Transverse colon (tissue), 4 donors: Measurements from ENCODE around the gene HMCN2. TPM values are rescaled to one million over a fixed set of nuclear protein-coding genes. Genes with fewer than 3 reads are reported as not detected.

Experiments
- DNase-seq: peaks from one replicate; pipeline ENCODE4 v3.0.0-alpha.2; 2019
- H3K27ac ChIP-seq, 4 donors: fragments of 200-600 bp; sonication (generic); 2 replicates each; pipeline ENCODE4 v1.5.1; 2016 to 2018; ENCODE audit warnings: inconsistent platforms in 4 of 4
- H3K27me3 ChIP-seq: fragments of 200-600 bp; sonication (generic); 2 replicates; pipeline ENCODE4 v1.5.1; 2017; ENCODE audit warnings: inconsistent platforms
- H3K36me3 ChIP-seq, 4 donors: fragments of 200-600 bp; sonication (generic); 2 replicates each; pipeline ENCODE4 v1.5.1; 2017 to 2019; ENCODE audit warnings: inconsistent platforms in 4 of 4
- H3K4me1 ChIP-seq, 4 donors: fragments of 200-600 bp; sonication (generic); 2 replicates each; pipeline ENCODE4 v1.5.1; 2017 to 2020; ENCODE audit warnings: inconsistent platforms in 4 of 4
- H3K4me3 ChIP-seq, 4 donors: fragments of 200-600 bp; sonication (generic); 1 replicate in 1 of 4; 2 replicates in 3 of 4; pipeline versions ENCODE4 v1.5.1 to v1.6.1; 2017 to 2019; ENCODE audit warnings: inconsistent platforms in 4 of 4
- H3K9me3 ChIP-seq, 2 donors: fragments of 200-600 bp; sonication (generic); 2 replicates each; pipeline ENCODE4 v1.5.1; 2017 to 2019; ENCODE audit warnings: inconsistent platforms in 2 of 2
- CTCF ChIP-seq, 5 experiments: fragments of 200-600 bp in 3 of 5; fragments of 450-650 bp in 2 of 5; sonication (generic) in 3 of 5; IDR thresholded peaks; 1 replicate in 2 of 5; 2 replicates in 3 of 5; pipeline ENCODE4 v1.5.1; 2016 to 2017; ENCODE audit warnings: antibody characterized with exemption in 5 of 5, inconsistent platforms in 3 of 5, mild to moderate bottlenecking in 2 of 5, moderate library complexity in 1 of 5
- EP300 ChIP-seq: sonication (generic); formaldehyde crosslinking; IDR thresholded peaks from one replicate; pipeline ENCODE4 v1.6.1; 2017; ENCODE audit warnings: antibody characterized with exemption, low read depth
- POLR2A ChIP-seq: fragments of 450-650 bp; IDR thresholded peaks from one replicate; pipeline ENCODE4 v1.6.1; 2016; ENCODE audit warnings: antibody characterized with exemption, mild to moderate bottlenecking, moderate library complexity
- POLR2AphosphoS5 ChIP-seq, 3 donors: sonication (generic); formaldehyde crosslinking; IDR thresholded peaks; one replicate each; pipeline ENCODE4 v1.6.1; 2016; ENCODE audit warnings: antibody characterized with exemption in 3 of 3
- WGBS, 2 donors: methylation state at CpG; one replicate each; pipeline ENCODE4 v1.1.5; 2018; ENCODE audit warnings: low coverage in 1 of 2; 5-methylcytosine and 5-hydroxymethylcytosine counted together
- in situ Hi-C, 4 donors: fragments of 200-750 bp; cut with MboI; loops; one replicate each; pipeline versions ENCODE4 v1.15.0 to v1.15.1; 2017; ENCODE audit warnings: low sequenced_read_pairs in 3 of 4, low pct_ligation_motif_present in 1 of 4, low pct_unique_long_range_greater_than_20kb in 1 of 4
- intact Hi-C: fragments of 100-400 bp; cut with DNase I; formaldehyde crosslinking; loops from one replicate; pipeline ENCODE4 v1.15.1; 2023; ENCODE audit warnings: low total_unique reads
- total RNA-seq, 4 donors: library from RNA; depleted of rRNA; stranded (reverse); fragments of >200 nt; gene quantifications; one replicate each; pipeline ENCODE4 v1.1.0, GENCODE V29; 2016

HMCN2 gene
- total RNA-seq, 4 donors from 2014 or later: 7.8 to 40.0 (median 15.2) TPM

GRCh38 chr9:130358928-130359327, 93.4 kb downstream of the HMCN2 start:
- 60 to 82% methylated on average over 1 to 7 of the region's 7 CpGs for WGBS, 2 donors
- TF ChIP-seq EP300 (no peak), POLR2AphosphoS5 (IDR thresholded peaks at IDR 0.05) (no peak), POLR2A (no peak), CTCF (IDR thresholded peaks at IDR 0.05) (no peak)

GRCh38 chr9:130359819-130360218, 94.3 kb downstream of the HMCN2 start:
- H3K9me3 ChIP-seq: no peaks in the 10 kb centered on the region
- no peak overlapping the region for H3K27ac ChIP-seq
- no peaks in the 10 kb centered on the region for H3K27me3 ChIP-seq
- 85% methylated on average over 9 of the region's 9 CpGs; no CpG with 5 or more reads in 1 of the 2 donors for WGBS, 2 donors
- TF ChIP-seq EP300: no peak
- no peak for TF ChIP-seq CTCF (IDR thresholded peaks at IDR 0.05)
- no peak for TF ChIP-seq POLR2AphosphoS5 (IDR thresholded peaks at IDR 0.05)
- TF ChIP-seq POLR2A: no peak
- in situ Hi-C loops: no loop called here
- intact Hi-C loops: no loop called here
- H3K4me3 ChIP-seq: no peak overlapping the region
- no peak for DNase-seq
- H3K4me1 ChIP-seq: no peaks in the 10 kb centered on the region
- no peaks in the 10 kb centered on the region for H3K36me3 ChIP-seq

More at GRCh38 chr9:130358928-130359327, 93.4 kb downstream of the HMCN2 start:
- no peak for DNase-seq
- intact Hi-C loops (no loop called here), in situ Hi-C loops (no loop called here)
- no peaks in the 10 kb centered on the region for H3K36me3 ChIP-seq
- no peaks in the 10 kb centered on the region for H3K9me3 ChIP-seq
- no peaks in the 10 kb centered on the region for H3K4me1 ChIP-seq
- H3K27me3 ChIP-seq: no peaks in the 10 kb centered on the region
- H3K27ac ChIP-seq: no peak overlapping the region
- H3K4me3 ChIP-seq: no peak overlapping the region

DNA sequence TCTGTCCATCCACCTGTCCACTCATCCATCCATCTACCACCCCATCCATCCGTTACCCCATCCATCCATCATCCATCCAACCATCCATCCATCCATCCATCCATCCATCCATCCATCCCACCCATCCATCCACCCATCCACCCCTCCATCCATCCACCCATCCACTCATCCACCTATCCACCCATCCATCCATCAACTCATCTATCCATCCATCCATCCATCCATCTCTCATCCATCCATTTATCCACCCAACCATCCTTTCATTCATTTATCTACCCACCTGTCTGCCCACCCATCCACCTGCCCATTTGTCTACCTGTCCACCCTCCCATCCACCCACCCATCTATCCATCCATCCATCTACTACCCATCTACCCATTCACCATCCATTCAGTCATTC, 95.1 kb downstream of the HMCN2 start:
- Histone ChIP-seq H3K36me3 (no peaks in the 10 kb centered on the region), H3K4me1 (no peaks in the 10 kb centered on the region), H3K27me3 (no peaks in the 10 kb centered on the region), H3K9me3 (no peaks in the 10 kb centered on the region), H3K4me3 (no peak overlapping the region), H3K27ac (no peak overlapping the region)
- in situ Hi-C loops (no loop called here), intact Hi-C loops (no loop called here)
- WGBS, 2 donors: 97 to 100% methylated on average over 1 of the region's 1 CpG
- no peak for TF ChIP-seq EP300
- no peak for TF ChIP-seq POLR2AphosphoS5 (IDR thresholded peaks at IDR 0.05)
- no peak for TF ChIP-seq CTCF (IDR thresholded peaks at IDR 0.05)
- TF ChIP-seq POLR2A: no peak
- no peak for DNase-seq

DNA sequence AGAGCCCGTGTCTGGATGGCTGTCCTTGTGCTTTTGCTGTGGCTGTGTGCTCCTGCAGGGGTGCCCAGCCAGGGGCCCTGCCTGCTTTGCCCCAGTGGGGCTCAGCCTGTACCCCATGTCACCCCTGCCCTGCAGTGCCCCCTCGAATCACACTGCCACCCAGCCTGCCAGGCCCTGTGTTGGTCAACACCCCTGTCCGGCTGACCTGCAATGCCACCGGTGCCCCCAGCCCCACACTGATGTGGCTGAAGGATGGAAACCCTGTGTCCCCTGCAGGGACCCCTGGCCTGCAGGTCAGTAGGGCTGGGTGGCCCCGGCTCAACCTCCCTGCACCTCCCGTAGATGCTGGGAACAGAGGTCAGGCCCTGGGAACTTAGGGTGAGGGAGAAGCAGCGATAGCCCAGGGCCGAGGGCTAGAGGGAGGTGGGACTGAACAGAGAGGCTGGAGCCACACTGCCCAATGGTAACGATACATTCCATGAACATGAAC, 96.4 kb downstream of the HMCN2 start:
- in situ Hi-C loops: no loop called here
- DNase-seq: no peak
- WGBS, 2 donors: 90 to 100% methylated on average over 1 to 7 of the region's 9 CpGs
- TF ChIP-seq POLR2AphosphoS5 (IDR thresholded peaks at IDR 0.05): no peak
- no peak for TF ChIP-seq CTCF (IDR thresholded peaks at IDR 0.05)
- TF ChIP-seq EP300: no peak
- TF ChIP-seq POLR2A: no peak
- no peaks in the 10 kb centered on the region for H3K4me1 ChIP-seq
- no peak overlapping the region for H3K27ac ChIP-seq
- intact Hi-C loops: no loop called here
- H3K4me3 ChIP-seq: no peak overlapping the region
- no peaks in the 10 kb centered on the region for H3K36me3 ChIP-seq
- H3K9me3 ChIP-seq: no peaks in the 10 kb centered on the region
- no peaks in the 10 kb centered on the region for H3K27me3 ChIP-seq
